Karpas-422 (cell line): ENCODE measurements around the gene DKKL1. TPM values are rescaled to one million over a fixed set of nuclear protein-coding genes. Genes with fewer than 3 reads are reported as not detected.

Experiments
- DNase-seq: peaks from one replicate; pipeline ENCODE4 v3.0.0-alpha.2; 2015
- H2AFZ ChIP-seq: fragments of 200-600 bp; sonication (generic); 2 replicates; pipeline ENCODE4 v1.6.1; 2014; ENCODE audit warnings: antibody characterized with exemption, low read length, mixed read lengths
- H3K27ac ChIP-seq: fragments of 200-600 bp; sonication (generic); 2 replicates; pipeline ENCODE4 v1.5.1; 2014; ENCODE audit warnings: mild to moderate bottlenecking, low read length, moderate library complexity
- H3K27me3 ChIP-seq: fragments of 200-600 bp; sonication (generic); 2 replicates; pipeline ENCODE4 v1.6.1; 2014; ENCODE audit warnings: low read length, mixed read lengths
- H3K36me3 ChIP-seq: fragments of 200-600 bp; sonication (generic); 2 replicates; pipeline ENCODE4 v1.6.1; 2014; ENCODE audit warnings: low read length, mixed read lengths; ENCODE audit not compliant: insufficient read depth
- H3K4me1 ChIP-seq: fragments of 200-600 bp; sonication (generic); 2 replicates; pipeline ENCODE4 v1.6.1; 2014; ENCODE audit warnings: mild to moderate bottlenecking, low read length, mixed read lengths
- H3K4me2 ChIP-seq: fragments of 200-600 bp; sonication (generic); 2 replicates; pipeline ENCODE4 v1.6.1; 2014; ENCODE audit warnings: low read length, low read depth, mild to moderate bottlenecking; ENCODE audit not compliant: poor library complexity, severe bottlenecking
- H3K4me3 ChIP-seq: fragments of 200-600 bp; sonication (generic); 2 replicates; pipeline ENCODE4 v1.5.1; 2014; ENCODE audit warnings: mild to moderate bottlenecking, antibody characterized with exemption, low read length, mixed read lengths
- H3K79me2 ChIP-seq: fragments of 200-600 bp; sonication (generic); 2 replicates; pipeline ENCODE4 v1.6.1; 2014; ENCODE audit warnings: mild to moderate bottlenecking, low read length, mixed read lengths
- H3K9ac ChIP-seq: fragments of 200-600 bp; sonication (generic); 2 replicates; pipeline ENCODE4 v1.6.0; 2014; ENCODE audit warnings: low read length
- H3K9me2 ChIP-seq: fragments of 200-600 bp; sonication (generic), shearing (Covaris generic); replicated peaks from 2 replicates; pipeline ENCODE4 v1.6.0; 2014; ENCODE audit warnings: mild to moderate bottlenecking, low read length, moderate library complexity; ENCODE audit not compliant: insufficient read depth
- H3K9me3 ChIP-seq: fragments of 300-700, 200-600 bp; sonication (generic); 2 replicates; pipeline ENCODE4 v1.6.1; 2014; ENCODE audit warnings: low read length, mixed read lengths
- H4K20me1 ChIP-seq: fragments of 200-600 bp; sonication (generic); 2 replicates; pipeline ENCODE4 v1.6.1; 2014; ENCODE audit warnings: mild to moderate bottlenecking, antibody characterized with exemption, low read length, low read depth; ENCODE audit not compliant: insufficient read depth
- total RNA-seq: library from RNA; depleted of rRNA; stranded (reverse); fragments of >200 nt; shearing (Covaris generic); gene quantifications from 2 replicates; pipeline ENCODE4 v1.2.3, GENCODE V29; 2014; ENCODE audit warnings: low replicate concordance

DKKL1 gene
- total RNA-seq, 1 experiment from 2014 or later, result not detected

DNA sequence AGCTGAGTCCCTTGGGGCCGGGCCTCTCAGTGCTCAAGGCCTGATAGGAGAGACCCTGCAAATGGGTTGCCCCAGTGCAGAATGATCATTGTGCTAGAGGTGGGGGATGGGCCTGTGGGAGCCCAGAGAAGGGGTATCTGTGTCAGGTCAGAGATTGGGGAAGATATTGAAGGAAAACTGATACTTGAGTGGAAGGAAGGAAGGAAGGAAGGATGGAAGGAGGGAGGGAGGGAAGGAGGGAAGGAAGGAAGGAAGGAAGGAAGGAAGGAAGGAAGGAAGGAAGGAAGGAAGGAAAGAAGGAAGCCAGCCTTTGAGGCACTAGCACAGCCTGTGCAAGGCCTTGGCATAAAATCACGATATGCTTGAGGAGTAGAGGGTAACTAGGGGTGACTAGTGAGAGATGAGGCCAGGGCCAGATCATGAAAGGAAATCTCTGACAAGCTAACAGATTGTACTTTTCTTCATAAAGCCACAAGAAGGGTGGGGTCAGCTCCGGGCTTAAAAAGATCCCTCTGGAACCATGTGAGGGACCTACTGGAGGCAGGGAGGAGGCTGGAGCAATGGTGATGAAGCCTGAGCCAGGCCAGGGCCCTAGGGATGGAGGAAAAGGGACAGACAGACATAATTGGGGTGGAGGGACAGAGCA is 48.1 kb downstream of the DKKL1 start:
- Histone ChIP-seq H3K36me3 (no peaks in the 10 kb centered on the region), H3K27ac (peak overlapping the region; percentile 54; the same call in 1 of the 2 replicates), H2AFZ (peak overlapping the region; percentile 25; the same call in 1 of the 2 replicates), H3K9me2 (no peaks in the 10 kb centered on the region), H3K9ac (peak overlapping the region; percentile 21), H4K20me1 (no peaks in the 10 kb centered on the region), H3K4me1 (peaks cover 71% of the 10 kb centered on the region), H3K4me3 (no peak overlapping the region), H3K4me2 (peak overlapping the region; percentile 1), H3K27me3 (no peaks in the 10 kb centered on the region), H3K9me3 (no peaks in the 10 kb centered on the region), H3K79me2 (no peaks in the 10 kb centered on the region)
- peak; percentile 69 for DNase-seq

DNA sequence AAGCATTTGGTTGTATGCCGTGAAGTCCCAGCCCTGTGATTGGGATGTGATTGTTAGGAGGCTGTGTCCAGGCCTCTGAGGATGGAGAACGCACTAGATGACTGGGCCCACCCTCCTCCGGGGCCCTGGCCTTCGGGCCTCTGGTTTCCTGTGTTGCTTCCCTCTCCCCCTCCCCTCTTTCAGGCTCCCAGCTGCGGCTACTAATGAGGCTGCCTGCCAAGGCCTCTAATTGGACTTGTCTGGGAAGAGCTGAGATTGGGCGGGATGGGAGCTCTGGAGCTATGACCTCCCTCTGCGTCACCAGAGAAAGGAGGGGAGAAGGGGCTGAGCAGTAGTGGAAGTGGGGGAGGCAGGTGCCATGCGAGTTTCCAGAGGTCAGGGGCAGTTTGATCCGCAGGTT is 49.7 kb downstream of the DKKL1 start:
- Histone ChIP-seq H3K79me2 (no peaks in the 10 kb centered on the region), H3K4me1 (peaks cover 79% of the 10 kb centered on the region), H3K9me3 (no peaks in the 10 kb centered on the region), H2AFZ (no peak overlapping the region), H3K27me3 (no peaks in the 10 kb centered on the region), H3K9ac (no peak overlapping the region), H3K4me2 (no peak overlapping the region), H4K20me1 (no peaks in the 10 kb centered on the region), H3K9me2 (no peaks in the 10 kb centered on the region), H3K36me3 (no peaks in the 10 kb centered on the region), H3K4me3 (no peak overlapping the region), H3K27ac (no peak overlapping the region)
- no peak for DNase-seq

DNA sequence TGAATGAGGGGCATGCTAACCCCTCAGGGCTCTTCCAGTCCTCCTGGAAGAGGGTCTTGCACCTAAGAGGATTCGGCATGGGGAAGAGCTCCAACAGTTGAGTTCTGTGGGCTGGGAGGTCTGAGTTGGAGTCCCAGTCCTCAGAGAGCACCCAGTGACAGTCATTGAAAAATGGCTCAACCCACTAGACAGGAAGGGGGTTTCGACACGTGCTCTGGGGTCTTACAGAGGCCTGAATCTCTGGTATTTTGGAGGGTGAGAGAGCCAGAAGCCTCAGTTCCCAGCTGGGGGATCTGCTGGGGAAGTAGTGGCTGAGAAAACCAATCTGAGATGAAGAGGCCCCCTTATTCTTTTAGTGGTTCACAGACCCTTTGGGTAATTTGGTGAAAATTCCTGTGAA is 50.6 kb downstream of the DKKL1 start:
- Histone ChIP-seq H3K4me1 (peaks cover 70% of the 10 kb centered on the region), H2AFZ (no peak overlapping the region), H3K27me3 (no peaks in the 10 kb centered on the region), H3K4me3 (no peak overlapping the region), H3K9me3 (no peaks in the 10 kb centered on the region), H3K4me2 (peak overlapping the region; percentile 50), H3K79me2 (no peaks in the 10 kb centered on the region), H4K20me1 (no peaks in the 10 kb centered on the region), H3K36me3 (no peaks in the 10 kb centered on the region), H3K27ac (no peak overlapping the region; the same call in 1 of the 2 replicates), H3K9me2 (no peaks in the 10 kb centered on the region), H3K9ac (peak overlapping the region; percentile 63; the same call in 1 of the 2 replicates)
- no peak for DNase-seq

DNA sequence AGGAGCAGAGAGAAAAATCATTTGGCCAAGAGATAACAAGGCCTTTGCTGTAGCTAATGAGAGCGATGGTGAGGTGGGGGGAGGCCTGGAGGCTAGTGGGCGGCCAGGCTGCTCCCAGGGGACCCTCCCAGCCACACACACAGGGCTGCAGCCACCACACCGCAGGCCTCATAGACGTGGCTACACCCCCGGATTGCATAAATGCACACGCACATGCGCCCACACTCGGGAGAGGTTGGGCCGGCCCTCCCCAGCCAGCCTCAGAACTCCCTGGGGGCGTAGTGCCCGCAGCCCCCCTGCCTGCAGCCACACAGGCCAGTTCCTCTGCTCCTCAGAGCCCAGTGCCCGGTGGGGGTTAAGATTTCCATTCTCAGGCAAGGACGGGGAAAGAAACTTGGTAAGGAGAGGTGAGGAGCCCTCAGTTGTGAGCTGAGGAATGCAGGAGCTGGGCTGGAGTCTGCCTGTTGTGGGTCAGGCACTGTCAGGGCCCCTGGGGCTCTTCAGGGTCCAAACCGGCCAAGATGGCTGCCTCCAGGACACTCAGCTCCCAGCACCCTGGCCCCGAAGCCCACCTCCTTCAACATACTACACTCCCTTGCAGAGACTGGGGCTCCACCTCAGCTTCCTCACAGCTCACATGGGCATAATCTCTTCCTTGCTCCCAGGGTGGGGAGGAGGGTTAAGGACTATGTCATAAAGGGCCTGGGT is 51.6 kb downstream of the DKKL1 start:
- Histone ChIP-seq H3K9ac (peak overlapping the region; percentile 63), H2AFZ (peak overlapping the region; percentile 29; the same call in 1 of the 2 replicates), H3K9me3 (no peaks in the 10 kb centered on the region), H3K9me2 (no peaks in the 10 kb centered on the region), H3K27me3 (no peaks in the 10 kb centered on the region), H3K4me2 (peak overlapping the region; percentile 50), H3K36me3 (no peaks in the 10 kb centered on the region), H3K4me1 (peaks cover 60% of the 10 kb centered on the region), H3K79me2 (no peaks in the 10 kb centered on the region), H4K20me1 (no peaks in the 10 kb centered on the region), H3K27ac (peak overlapping the region; percentile 33), H3K4me3 (peak overlapping the region; percentile 1; the same call in 1 of the 2 replicates)
- peak; percentile 89 for DNase-seq

DNA sequence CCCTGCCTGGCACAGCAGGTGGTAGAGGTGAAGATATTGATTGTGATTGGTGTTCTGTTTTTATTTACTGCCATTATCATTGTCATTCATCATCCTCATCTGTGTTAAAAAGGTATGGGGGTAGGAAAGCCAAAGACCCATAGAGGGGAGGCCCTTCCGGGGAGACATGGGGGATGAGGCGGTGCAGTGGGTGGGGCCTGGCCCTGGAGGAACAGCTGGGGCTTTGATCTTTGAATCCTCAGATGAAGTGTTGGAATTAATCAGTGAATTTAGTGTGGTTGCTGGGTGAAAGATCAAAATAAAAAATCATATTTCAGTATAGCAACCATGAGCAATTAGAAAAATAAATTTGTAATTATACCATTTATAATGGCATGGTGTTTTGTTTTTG is 52.1 kb downstream of the DKKL1 start:
- H3K4me2 ChIP-seq, result peak overlapping the region; percentile 50
- H3K27ac ChIP-seq, result peak overlapping the region; percentile 33
- H3K36me3 ChIP-seq, result no peaks in the 10 kb centered on the region
- H4K20me1 ChIP-seq, result no peaks in the 10 kb centered on the region
- no peaks in the 10 kb centered on the region for H3K79me2 ChIP-seq
- H2AFZ ChIP-seq, result peak overlapping the region; percentile 29; the same call in 1 of the 2 replicates
- no peaks in the 10 kb centered on the region for H3K9me2 ChIP-seq
- H3K27me3 ChIP-seq, result no peaks in the 10 kb centered on the region
- H3K9ac ChIP-seq, result peak overlapping the region; percentile 63
- peak; percentile 70 for DNase-seq
- peaks cover 64% of the 10 kb centered on the region for H3K4me1 ChIP-seq
- no peaks in the 10 kb centered on the region for H3K9me3 ChIP-seq
- H3K4me3 ChIP-seq, result 0 out of 2 replicates have a peak overlapping the region, but pooled peaks have one; percentile 1

DNA sequence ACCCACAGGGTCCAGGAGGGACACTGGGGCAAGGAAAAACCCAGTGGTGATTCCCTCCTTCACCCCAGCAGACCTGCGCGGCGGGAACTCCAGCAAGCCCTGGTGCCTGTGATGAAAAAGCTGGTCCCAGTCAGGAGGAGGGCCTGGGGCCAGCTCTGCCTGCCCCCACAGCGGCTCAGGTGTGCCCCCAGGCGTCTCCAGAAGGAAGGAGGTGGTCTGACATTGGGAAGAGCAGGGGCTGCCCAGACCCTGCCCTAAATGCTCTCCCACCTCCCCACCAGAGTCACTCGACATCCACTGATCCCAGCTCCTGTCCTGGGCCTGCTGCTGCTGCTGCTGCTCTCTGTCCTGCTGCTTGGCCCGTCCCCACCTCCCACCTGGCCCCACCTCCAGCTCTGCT is 53.4 kb downstream of the DKKL1 start:
- H2AFZ ChIP-seq, result no peak overlapping the region
- no peak overlapping the region for H3K4me3 ChIP-seq
- H4K20me1 ChIP-seq, result no peaks in the 10 kb centered on the region
- DNase-seq, result peak; percentile 76
- H3K27ac ChIP-seq, result no peak overlapping the region
- H3K9me3 ChIP-seq, result no peaks in the 10 kb centered on the region
- peak overlapping the region; percentile 44 for H3K9ac ChIP-seq
- no peaks in the 10 kb centered on the region for H3K9me2 ChIP-seq
- no peak overlapping the region for H3K4me2 ChIP-seq
- H3K27me3 ChIP-seq, result no peaks in the 10 kb centered on the region
- no peaks in the 10 kb centered on the region for H3K36me3 ChIP-seq
- peaks cover 60% of the 10 kb centered on the region for H3K4me1 ChIP-seq
- no peaks in the 10 kb centered on the region for H3K79me2 ChIP-seq

DNA sequence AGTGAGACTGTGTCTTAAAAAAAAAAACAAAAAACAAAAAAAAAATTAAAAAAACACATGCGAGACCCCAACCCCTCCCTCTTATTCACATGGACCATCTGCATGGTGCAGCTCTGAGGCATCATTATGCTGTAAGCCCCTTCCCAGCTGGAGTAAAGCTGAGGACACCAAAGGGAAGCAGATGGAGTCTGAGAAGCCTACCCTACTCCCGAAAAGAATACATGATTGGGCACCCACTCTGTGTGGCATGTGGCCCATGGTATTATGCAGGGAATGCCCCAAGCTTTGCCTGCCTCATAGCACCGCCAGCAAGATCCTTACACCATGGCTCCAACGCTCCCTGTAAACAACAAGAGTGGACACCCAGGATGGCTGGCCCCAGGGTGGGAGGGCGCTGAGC is 54.8 kb downstream of the DKKL1 start:
- H3K9me3 ChIP-seq, result no peaks in the 10 kb centered on the region
- H3K9ac ChIP-seq, result no peak overlapping the region
- H3K4me1 ChIP-seq, result peaks cover 63% of the 10 kb centered on the region
- no peaks in the 10 kb centered on the region for H3K36me3 ChIP-seq
- no peak overlapping the region for H3K4me3 ChIP-seq
- H3K9me2 ChIP-seq, result no peaks in the 10 kb centered on the region
- no peak overlapping the region for H3K27ac ChIP-seq
- DNase-seq, result no peak
- H3K27me3 ChIP-seq, result no peaks in the 10 kb centered on the region
- H4K20me1 ChIP-seq, result no peaks in the 10 kb centered on the region
- no peak overlapping the region for H2AFZ ChIP-seq
- no peak overlapping the region for H3K4me2 ChIP-seq
- H3K79me2 ChIP-seq, result no peaks in the 10 kb centered on the region

DNA sequence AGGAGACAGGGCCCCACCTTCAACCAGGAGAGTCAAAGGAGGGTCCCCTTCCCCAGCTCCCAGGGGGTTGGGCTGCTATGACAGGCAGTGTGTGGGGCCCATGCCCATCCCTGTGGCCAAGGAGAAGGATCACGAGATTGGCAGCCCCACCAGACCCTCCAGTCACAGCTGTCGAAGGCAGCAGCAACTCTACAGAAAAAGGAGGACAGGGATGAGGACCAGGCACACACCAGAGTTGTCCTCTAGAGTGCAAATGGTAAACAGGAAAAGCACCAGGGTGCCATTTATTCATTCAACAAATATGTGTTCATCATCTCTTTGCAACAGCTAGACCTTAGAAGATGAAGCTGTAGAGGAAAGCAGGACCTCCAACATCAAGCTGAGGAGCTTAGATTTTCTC is 55.5 kb downstream of the DKKL1 start:
- H3K9me2 ChIP-seq, result no peaks in the 10 kb centered on the region
- H3K27me3 ChIP-seq, result no peaks in the 10 kb centered on the region
- H3K4me2 ChIP-seq, result no peak overlapping the region
- no peak for DNase-seq
- H3K27ac ChIP-seq, result no peak overlapping the region
- peaks cover 62% of the 10 kb centered on the region for H3K4me1 ChIP-seq
- no peaks in the 10 kb centered on the region for H3K9me3 ChIP-seq
- no peaks in the 10 kb centered on the region for H4K20me1 ChIP-seq
- H3K9ac ChIP-seq, result no peak overlapping the region
- H2AFZ ChIP-seq, result no peak overlapping the region
- H3K79me2 ChIP-seq, result no peaks in the 10 kb centered on the region
- H3K4me3 ChIP-seq, result no peak overlapping the region
- no peaks in the 10 kb centered on the region for H3K36me3 ChIP-seq
